Measurements from ENCODE around the gene DLG2. TPM values are rescaled to one million over a fixed set of nuclear protein-coding genes. Genes with fewer than 3 reads are reported as not detected.

The DLG2 gene
- total and polyA plus RNA-seq, 7 donors, result 0.60 to 25.8 (median 9.7) TPM; not detected in 1

DNA sequence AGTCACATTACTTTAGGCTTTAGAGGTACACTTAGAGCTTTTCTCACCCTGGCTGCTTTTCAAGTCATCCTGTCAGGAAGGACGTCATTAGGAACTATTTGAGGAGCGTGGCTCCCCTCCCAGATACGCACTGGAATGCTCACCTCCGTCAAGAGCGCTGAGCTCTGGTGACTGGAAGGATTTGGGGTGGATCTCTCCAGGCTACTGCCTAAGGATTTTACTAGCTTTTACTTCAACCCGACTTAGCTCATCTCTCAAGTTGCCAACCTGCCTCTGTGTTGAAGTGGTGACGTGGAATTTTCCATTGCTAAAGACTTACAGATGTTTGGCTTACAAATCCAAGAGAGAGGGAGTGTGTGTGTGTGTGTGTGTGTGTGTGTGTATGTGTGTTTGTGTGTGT, 1985.6 kb downstream of the DLG2 start:
- TF ChIP-seq EP300 (IDR thresholded peaks at IDR 0.05) (peak in 1 of 4 donors; percentile 16), CTCF (IDR thresholded peaks at IDR 0.05) (no peak), POLR2AphosphoS5 (IDR thresholded peaks at IDR 0.05) (peak in 2 of 4 donors; percentile 36 to 37), POLR2A (IDR thresholded peaks at IDR 0.05) (no peak)
- Histone ChIP-seq H3K4me1 (peaks cover 0 to 20% (median 4%) of the 10 kb centered on the region in 4 donors), H3K9me3 (no peaks in the 10 kb centered on the region), H3K4me3 (no peak overlapping the region), H3K27me3 (no peaks in the 10 kb centered on the region), H3K27ac (peak overlapping the region in 2 of 4 donors; percentile 32 to 49), H3K36me3 (no peaks in the 10 kb centered on the region)
- peak; percentile 77 for DNase-seq
- WGBS, 2 donors, result 49 to 60% methylated on average over 7 of the region's 7 CpGs
- intact Hi-C loops (cut with DNase I), result no loop called here

DNA sequence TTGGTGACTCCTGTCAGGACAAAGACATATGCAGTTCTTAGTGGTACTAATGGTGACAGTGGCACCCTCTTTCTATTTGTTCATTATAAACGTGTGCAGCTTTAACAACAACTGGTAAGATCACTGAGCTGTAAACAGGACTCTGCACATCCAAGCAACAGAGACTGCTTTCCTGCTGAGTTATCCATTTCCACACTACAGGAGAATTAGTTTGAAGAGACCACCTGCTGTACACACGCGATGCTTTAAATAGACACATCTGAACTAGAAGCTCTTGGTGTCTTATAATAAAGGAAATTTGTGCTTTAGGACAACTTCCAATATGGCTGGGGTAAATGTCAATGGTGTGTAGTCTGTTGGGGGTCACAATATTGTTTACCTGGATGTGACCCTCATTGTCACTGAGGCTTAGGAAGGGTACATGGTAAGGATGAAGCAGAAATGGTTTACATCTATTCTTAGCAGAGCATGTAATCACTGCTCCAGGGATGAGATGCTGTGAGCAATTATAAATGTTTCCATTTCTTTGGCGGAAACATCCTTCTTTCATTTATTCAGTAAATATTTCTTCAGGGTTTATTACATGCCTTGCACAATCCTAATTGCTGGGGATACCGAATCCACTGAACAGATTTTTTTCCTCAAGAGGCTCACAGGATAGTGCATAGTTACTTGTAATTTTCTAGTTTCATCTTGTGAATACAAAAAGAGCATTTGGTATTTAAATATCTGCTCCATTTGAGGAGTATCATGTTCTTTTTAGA, 1987.0 kb downstream of the DLG2 start:
- Histone ChIP-seq H3K27me3 (no peaks in the 10 kb centered on the region), H3K4me3 (no peak overlapping the region), H3K9me3 (no peaks in the 10 kb centered on the region), H3K36me3 (no peaks in the 10 kb centered on the region), H3K27ac (peak overlapping the region in 2 of 4 donors; percentile 32 to 49), H3K4me1 (peaks cover 0 to 20% (median 4%) of the 10 kb centered on the region in 4 donors)
- no peak for TF ChIP-seq CTCF (IDR thresholded peaks at IDR 0.05)
- no peak for TF ChIP-seq EP300 (IDR thresholded peaks at IDR 0.05)
- no peak for TF ChIP-seq POLR2A (IDR thresholded peaks at IDR 0.05)
- TF ChIP-seq POLR2AphosphoS5 (IDR thresholded peaks at IDR 0.05), result no peak
- no peak for DNase-seq
- intact Hi-C loops (cut with DNase I), result no loop called here
- 51 to 68% methylated on average over 5 of the region's 5 CpGs for WGBS, 2 donors

DNA sequence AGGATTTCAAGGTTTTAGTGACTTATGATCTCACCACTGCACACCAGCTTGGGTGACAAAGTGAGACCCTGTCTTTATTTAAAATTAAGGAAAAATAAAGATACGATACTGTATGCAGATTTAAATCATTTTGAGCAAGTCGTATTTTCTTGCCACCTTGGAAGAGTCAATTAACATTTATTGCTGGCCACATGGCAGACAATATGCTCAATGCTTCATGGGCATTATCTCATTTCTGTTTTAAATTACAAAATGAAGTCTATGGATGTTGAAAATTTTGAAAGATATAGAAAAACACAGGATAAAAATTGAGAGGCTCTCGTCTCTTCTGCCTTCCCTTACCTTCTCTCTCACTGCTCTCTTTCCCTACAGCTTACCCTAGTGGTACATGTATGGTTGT, 1992.0 kb downstream of the DLG2 start:
- WGBS, 2 donors, result 77 to 80% methylated on average over 3 of the region's 3 CpGs
- no peaks in the 10 kb centered on the region for H3K9me3 ChIP-seq
- TF ChIP-seq POLR2AphosphoS5 (IDR thresholded peaks at IDR 0.05) (no peak), POLR2A (IDR thresholded peaks at IDR 0.05) (no peak), EP300 (IDR thresholded peaks at IDR 0.05) (no peak), CTCF (IDR thresholded peaks at IDR 0.05) (no peak)
- no peak overlapping the region for H3K27ac ChIP-seq
- H3K4me3 ChIP-seq, result no peak overlapping the region
- H3K4me1 ChIP-seq, result no peaks in the 10 kb centered on the region
- no peak for DNase-seq
- no peaks in the 10 kb centered on the region for H3K36me3 ChIP-seq
- intact Hi-C loops (cut with DNase I), result no loop called here
- H3K27me3 ChIP-seq, result no peaks in the 10 kb centered on the region

DNA sequence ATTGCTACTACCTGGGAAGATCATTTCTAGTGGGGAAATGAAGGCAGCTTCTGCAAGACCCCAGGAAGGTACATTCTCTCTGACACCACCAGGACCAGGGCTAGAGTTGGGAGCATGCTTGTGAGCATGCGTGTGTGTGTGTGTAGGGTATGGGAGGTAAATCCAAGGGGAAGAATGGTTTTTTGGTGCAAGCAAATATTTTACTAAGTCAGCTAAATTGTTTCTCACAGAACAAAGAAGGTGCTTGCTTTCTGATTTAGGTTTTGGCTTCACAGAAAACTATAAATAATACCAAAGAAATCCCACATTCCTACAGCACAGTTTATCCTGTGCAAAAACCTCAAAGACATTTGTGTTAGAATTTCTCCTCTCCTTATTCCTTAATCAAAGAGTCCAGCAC, 1996.9 kb downstream of the DLG2 start:
- WGBS, 2 donors, result 90 to 91% methylated on average over 1 of the region's 1 CpG
- H3K27ac ChIP-seq, result no peak overlapping the region
- no peaks in the 10 kb centered on the region for H3K27me3 ChIP-seq
- H3K36me3 ChIP-seq, result no peaks in the 10 kb centered on the region
- H3K4me3 ChIP-seq, result no peak overlapping the region
- TF ChIP-seq EP300 (IDR thresholded peaks at IDR 0.05), result no peak
- no peak for TF ChIP-seq POLR2AphosphoS5 (IDR thresholded peaks at IDR 0.05)
- TF ChIP-seq POLR2A (IDR thresholded peaks at IDR 0.05), result no peak
- no peak for TF ChIP-seq CTCF (IDR thresholded peaks at IDR 0.05)
- no peak for DNase-seq
- H3K9me3 ChIP-seq, result no peaks in the 10 kb centered on the region
- H3K4me1 ChIP-seq, result no peaks in the 10 kb centered on the region
- intact Hi-C loops (cut with DNase I), result no loop called here

Data from sigmoid colon (tissue), 7 donors.